HEK293 (cell line): ENCODE results near the gene RAN.

Experiments
- ZBTB20 ChIP-seq: fragments of 450-650 bp; formaldehyde crosslinking; IDR thresholded peaks from 2 replicates; pipeline ENCODE4 v1.5.1; 2016; ENCODE audit warnings: missing biosample characterization, missing genetic modification characterization
- ZNF10 ChIP-seq: fragments of 450-650 bp; formaldehyde crosslinking; IDR thresholded peaks from 2 replicates; pipeline ENCODE4 v1.5.1; 2017; ENCODE audit warnings: missing biosample characterization, missing genetic modification characterization
- ZNF37A ChIP-seq: fragments of 450-650 bp; IDR thresholded peaks from 2 replicates; pipeline ENCODE4 v1.5.1; 2018; ENCODE audit warnings: missing biosample characterization, missing genetic modification characterization
- ZNF426 ChIP-seq: fragments of 450-650 bp; formaldehyde crosslinking; IDR thresholded peaks from 2 replicates; pipeline ENCODE4 v1.5.1; 2017; ENCODE audit warnings: missing biosample characterization, missing genetic modification characterization, mild to moderate bottlenecking, inconsistent platforms, moderate library complexity
- ZNF529 ChIP-seq: fragments of 450-650 bp; formaldehyde crosslinking; IDR thresholded peaks from 2 replicates; pipeline ENCODE4 v1.5.1; 2017; ENCODE audit warnings: missing genetic modification characterization, missing biosample characterization; ENCODE audit not compliant: insufficient replicate concordance
- TF ChIP-seq, protein P1 (sequence below): fragments of 450-650 bp; formaldehyde crosslinking; IDR thresholded peaks from 2 replicates; pipeline ENCODE4 v1.5.1; 2016; ENCODE audit warnings: missing biosample characterization, missing genetic modification characterization
- TF ChIP-seq, protein P2 (sequence below): fragments of 450-650 bp; formaldehyde crosslinking; IDR thresholded peaks from 2 replicates; pipeline ENCODE4 v1.5.1; 2016; ENCODE audit warnings: missing biosample characterization, missing genetic modification characterization

DNA sequence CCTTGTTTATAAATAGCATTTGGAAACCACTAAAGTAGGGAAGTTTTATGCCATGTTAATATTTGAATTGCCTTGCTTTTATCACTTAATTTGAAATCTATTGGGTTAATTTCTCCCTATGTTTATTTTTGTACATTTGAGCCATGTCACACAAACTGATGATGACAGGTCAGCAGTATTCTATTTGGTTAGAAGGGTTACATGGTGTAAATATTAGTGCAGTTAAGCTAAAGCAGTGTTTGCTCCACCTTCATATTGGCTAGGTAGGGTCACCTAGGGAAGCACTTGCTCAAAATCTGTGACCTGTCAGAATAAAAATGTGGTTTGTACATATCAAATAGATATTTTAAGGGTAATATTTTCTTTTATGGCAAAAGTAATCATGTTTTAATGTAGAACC, 4.4 kb downstream of the RAN start:
- no peak for TF ChIP-seq ZNF10 (tag by site-specific recombination)
- TF ChIP-seq, protein P1, sequence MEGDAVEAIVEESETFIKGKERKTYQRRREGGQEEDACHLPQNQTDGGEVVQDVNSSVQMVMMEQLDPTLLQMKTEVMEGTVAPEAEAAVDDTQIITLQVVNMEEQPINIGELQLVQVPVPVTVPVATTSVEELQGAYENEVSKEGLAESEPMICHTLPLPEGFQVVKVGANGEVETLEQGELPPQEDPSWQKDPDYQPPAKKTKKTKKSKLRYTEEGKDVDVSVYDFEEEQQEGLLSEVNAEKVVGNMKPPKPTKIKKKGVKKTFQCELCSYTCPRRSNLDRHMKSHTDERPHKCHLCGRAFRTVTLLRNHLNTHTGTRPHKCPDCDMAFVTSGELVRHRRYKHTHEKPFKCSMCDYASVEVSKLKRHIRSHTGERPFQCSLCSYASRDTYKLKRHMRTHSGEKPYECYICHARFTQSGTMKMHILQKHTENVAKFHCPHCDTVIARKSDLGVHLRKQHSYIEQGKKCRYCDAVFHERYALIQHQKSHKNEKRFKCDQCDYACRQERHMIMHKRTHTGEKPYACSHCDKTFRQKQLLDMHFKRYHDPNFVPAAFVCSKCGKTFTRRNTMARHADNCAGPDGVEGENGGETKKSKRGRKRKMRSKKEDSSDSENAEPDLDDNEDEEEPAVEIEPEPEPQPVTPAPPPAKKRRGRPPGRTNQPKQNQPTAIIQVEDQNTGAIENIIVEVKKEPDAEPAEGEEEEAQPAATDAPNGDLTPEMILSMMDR (tag by site-specific recombination) = no peak
- TF ChIP-seq ZNF529 = no peak
- TF ChIP-seq ZNF426 = no peak
- TF ChIP-seq, protein P2, sequence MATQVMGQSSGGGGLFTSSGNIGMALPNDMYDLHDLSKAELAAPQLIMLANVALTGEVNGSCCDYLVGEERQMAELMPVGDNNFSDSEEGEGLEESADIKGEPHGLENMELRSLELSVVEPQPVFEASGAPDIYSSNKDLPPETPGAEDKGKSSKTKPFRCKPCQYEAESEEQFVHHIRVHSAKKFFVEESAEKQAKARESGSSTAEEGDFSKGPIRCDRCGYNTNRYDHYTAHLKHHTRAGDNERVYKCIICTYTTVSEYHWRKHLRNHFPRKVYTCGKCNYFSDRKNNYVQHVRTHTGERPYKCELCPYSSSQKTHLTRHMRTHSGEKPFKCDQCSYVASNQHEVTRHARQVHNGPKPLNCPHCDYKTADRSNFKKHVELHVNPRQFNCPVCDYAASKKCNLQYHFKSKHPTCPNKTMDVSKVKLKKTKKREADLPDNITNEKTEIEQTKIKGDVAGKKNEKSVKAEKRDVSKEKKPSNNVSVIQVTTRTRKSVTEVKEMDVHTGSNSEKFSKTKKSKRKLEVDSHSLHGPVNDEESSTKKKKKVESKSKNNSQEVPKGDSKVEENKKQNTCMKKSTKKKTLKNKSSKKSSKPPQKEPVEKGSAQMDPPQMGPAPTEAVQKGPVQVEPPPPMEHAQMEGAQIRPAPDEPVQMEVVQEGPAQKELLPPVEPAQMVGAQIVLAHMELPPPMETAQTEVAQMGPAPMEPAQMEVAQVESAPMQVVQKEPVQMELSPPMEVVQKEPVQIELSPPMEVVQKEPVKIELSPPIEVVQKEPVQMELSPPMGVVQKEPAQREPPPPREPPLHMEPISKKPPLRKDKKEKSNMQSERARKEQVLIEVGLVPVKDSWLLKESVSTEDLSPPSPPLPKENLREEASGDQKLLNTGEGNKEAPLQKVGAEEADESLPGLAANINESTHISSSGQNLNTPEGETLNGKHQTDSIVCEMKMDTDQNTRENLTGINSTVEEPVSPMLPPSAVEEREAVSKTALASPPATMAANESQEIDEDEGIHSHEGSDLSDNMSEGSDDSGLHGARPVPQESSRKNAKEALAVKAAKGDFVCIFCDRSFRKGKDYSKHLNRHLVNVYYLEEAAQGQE = no peak
- no peak for TF ChIP-seq ZBTB20 (tag by site-specific recombination)
- no peak for TF ChIP-seq ZNF37A
